Transverse colon (tissue), 4 donors: ENCODE measurements around the gene PCID2.

ENCODE experiments used
- CTCF ChIP-seq, 5 experiments: fragments of 200-600 bp in 3 of 5; fragments of 450-650 bp in 2 of 5; sonication (generic) in 3 of 5; IDR thresholded peaks; 1 replicate in 2 of 5; 2 replicates in 3 of 5; pipeline ENCODE4 v1.5.1; 2016 to 2017; ENCODE audit warnings: antibody characterized with exemption in 5 of 5, inconsistent platforms in 3 of 5, mild to moderate bottlenecking in 2 of 5, moderate library complexity in 1 of 5
- POLR2A ChIP-seq: fragments of 450-650 bp; IDR thresholded peaks from one replicate; pipeline ENCODE4 v1.6.1; 2016; ENCODE audit warnings: antibody characterized with exemption, mild to moderate bottlenecking, moderate library complexity
- POLR2AphosphoS5 ChIP-seq, 3 donors: sonication (generic); formaldehyde crosslinking; IDR thresholded peaks; one replicate each; pipeline ENCODE4 v1.6.1; 2016; ENCODE audit warnings: antibody characterized with exemption in 3 of 3

GRCh38 chr13:113137691-113138298 is 70.7 kb downstream of the PCID2 start:
- TF ChIP-seq CTCF (IDR thresholded peaks at IDR 0.05) = no peak
- no peak for TF ChIP-seq POLR2A
- TF ChIP-seq POLR2AphosphoS5 (IDR thresholded peaks at IDR 0.05) = no peak
